GM12801 (cell line): ENCODE data around the gene CFAP74.

Experiments
- CTCF ChIP-seq: IDR thresholded peaks from one replicate; pipeline ENCODE4 v1.5.1; 2011; ENCODE audit warnings: control low read depth; ENCODE audit not compliant: insufficient read length; ENCODE audit errors: extremely low read depth

The CFAP74 gene

GRCh38 chr1:1915911-1916840, 87.4 kb downstream of the CFAP74 start:
- no peak for TF ChIP-seq CTCF

- TF ChIP-seq CTCF, result no peak
These were observed 88.5 kb downstream of the CFAP74 start, which contains the start of gene CALML6 for GRCh38 chr1:1914971-1915692. Gene CALML6 (plus strand): TSS chr1:1915260. CDS start chr1:1915281, 21 bp downstream.

- no peak for TF ChIP-seq CTCF
These were observed 89.2 kb downstream of the CFAP74 start for GRCh38 chr1:1914101-1914970.

DNA sequence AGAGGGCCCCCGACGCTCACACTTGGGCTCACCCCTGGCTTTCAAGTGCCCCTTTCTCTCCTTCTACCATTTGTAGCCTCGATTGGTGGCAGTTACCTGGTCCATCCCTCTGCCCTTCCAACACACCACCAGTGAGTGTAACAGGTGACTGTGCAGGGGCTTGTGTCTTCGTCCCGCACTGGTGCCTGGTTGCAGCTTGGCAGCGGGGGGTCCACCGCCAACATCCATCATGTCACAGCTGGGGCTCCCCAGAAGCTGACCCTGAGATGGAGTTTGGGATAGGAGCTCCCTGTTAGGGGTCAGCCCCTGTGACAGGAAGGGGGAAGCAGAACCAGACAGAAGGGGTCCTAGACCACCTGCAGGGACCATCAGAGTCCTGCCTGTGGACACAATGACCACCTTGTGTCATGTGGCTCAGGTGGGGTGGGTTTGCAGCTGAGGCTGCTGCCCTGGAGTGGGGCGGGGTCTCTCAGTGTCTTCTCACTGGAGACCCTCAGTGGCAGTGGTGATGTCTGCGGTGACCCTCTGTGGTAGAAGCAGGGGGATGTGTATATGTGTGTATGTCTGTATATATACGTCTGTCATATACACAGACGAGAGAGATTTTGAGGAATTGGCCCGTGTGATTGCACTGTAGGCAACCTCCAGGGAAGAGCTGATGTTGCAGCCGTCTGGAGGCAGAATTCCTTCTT, 92.1 kb downstream of the CFAP74 start:
- no peak for TF ChIP-seq CTCF

GRCh38 chr1:1910651-1911331, 92.8 kb downstream of the CFAP74 start:
- no peak for TF ChIP-seq CTCF

DNA sequence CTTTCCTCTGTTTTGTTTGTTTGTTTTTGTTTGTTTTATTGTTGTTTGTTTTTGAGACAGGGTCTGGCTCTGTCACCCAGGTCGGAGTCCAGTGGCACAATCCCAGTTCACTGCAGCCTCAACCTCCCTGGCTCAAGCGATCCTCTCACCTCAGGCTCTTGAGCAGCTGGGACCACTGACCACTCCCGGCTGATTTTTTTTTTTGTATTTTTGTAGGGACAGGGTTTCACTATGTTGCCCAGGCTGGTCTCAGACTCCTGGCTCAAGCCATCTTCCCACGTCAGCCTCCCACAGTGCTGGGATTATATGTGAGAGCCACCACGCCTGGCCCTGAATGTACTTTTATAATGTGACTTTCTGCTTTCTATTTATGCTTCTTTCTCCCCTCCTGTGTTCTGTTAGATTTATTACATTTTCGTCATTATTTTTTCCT, 93.5 kb downstream of the CFAP74 start:
- TF ChIP-seq CTCF, result no peak
